ENCODE results near the gene RIMKLA. TPM values are rescaled to one million over a fixed set of nuclear protein-coding genes. Genes with fewer than 3 reads are reported as not detected.

RIMKLA gene
- total and polyA plus RNA-seq, 2 of the 13 experiments (the other 11 are each of a cell fraction or from before 2014, with no cell fraction given) = 2.5 to 3.8 TPM

DNA sequence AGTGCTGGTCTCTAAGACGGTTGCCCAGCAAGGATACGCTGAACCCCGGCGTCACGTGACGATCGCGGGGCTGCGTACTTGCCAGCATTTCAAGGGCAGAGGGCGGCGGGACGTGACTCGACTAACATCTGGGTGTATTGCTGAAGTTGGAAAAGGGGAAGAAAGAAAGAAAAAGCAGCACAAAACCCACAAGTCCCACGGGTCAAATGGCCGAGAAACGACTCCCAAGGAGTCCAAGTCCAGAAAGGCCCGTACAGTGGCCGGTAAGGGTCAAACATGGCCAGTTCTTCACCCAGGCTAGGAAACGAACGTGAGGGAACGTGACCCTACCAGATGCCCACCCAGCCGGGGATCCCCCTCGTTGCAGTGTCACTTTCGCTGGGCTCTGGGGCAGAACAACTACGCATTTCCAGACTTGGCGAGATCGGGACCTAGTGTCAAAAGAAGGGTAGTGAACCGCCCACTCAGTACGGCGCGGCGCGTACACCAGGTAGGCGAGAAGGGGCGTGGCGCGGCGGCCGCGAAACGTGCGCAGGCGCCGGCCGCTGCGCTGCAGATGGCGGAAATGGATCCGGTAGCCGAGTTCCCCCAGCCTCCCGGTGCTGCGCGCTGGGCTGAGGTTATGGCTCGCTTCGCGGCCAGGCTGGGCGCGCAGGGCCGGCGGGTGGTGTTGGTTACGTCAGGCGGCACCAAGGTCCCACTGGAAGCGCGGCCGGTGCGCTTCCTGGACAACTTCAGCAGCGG lies 75.6 kb downstream of the RIMKLA start, which contains the start of the genes PPCS and ZMYND12 (continued):
- TF ChIP-seq, protein P1, sequence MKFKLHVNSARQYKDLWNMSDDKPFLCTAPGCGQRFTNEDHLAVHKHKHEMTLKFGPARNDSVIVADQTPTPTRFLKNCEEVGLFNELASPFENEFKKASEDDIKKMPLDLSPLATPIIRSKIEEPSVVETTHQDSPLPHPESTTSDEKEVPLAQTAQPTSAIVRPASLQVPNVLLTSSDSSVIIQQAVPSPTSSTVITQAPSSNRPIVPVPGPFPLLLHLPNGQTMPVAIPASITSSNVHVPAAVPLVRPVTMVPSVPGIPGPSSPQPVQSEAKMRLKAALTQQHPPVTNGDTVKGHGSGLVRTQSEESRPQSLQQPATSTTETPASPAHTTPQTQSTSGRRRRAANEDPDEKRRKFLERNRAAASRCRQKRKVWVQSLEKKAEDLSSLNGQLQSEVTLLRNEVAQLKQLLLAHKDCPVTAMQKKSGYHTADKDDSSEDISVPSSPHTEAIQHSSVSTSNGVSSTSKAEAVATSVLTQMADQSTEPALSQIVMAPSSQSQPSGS (CRISPR knock-in tag; IDR thresholded peaks at IDR 0.05) = 0 out of 2 replicates have a peak, but pooled peaks have one; percentile 10
- TF ChIP-seq ZNF75D (CRISPR knock-in tag; IDR thresholded peaks at IDR 0.05; ENCODE audit: borderline replicate concordance) (no peak), CCAR2 (optimal IDR thresholded peaks at IDR 0.05; ENCODE audit: low read depth, low read length) (no peak), HDAC6 (IDR thresholded peaks at IDR 0.05; ENCODE audit: low read depth, low read length) (no peak), PITX1 (CRISPR knock-in tag; IDR thresholded peaks at IDR 0.05) (no peak; the same call in none of the 2 replicates), ZNF124 (CRISPR knock-in tag; IDR thresholded peaks at IDR 0.05) (no peak), ZFP36L1 (CRISPR knock-in tag; IDR thresholded peaks at IDR 0.05) (peak; percentile 27; the same call in 1 of the 2 replicates), SIX4 (CRISPR knock-in tag; IDR thresholded peaks at IDR 0.05) (no peak), ZNF790 (CRISPR knock-in tag; IDR thresholded peaks at IDR 0.05; ENCODE audit: borderline replicate concordance) (no peak), ZNF17 (CRISPR knock-in tag; IDR thresholded peaks at IDR 0.05) (no peak), ZSCAN22 (CRISPR knock-in tag; IDR thresholded peaks at IDR 0.05) (no peak), EP300 (IDR thresholded peaks at IDR 0.05; ENCODE audit: low read depth in 2 of 2, low read length in 2 of 2) (no peak), EP300 (CRISPR knock-in tag; IDR thresholded peaks at IDR 0.05; ENCODE audit: borderline replicate concordance) (no peak), AGO1 (IDR thresholded peaks at IDR 0.05; ENCODE audit: low read depth, low read length, poor library complexity, severe bottlenecking) (peak; percentile 21), SMAD1 (CRISPR knock-in tag; IDR thresholded peaks at IDR 0.05; ENCODE audit: borderline replicate concordance, low read depth) (no peak)
- TF ChIP-seq, protein P2, sequence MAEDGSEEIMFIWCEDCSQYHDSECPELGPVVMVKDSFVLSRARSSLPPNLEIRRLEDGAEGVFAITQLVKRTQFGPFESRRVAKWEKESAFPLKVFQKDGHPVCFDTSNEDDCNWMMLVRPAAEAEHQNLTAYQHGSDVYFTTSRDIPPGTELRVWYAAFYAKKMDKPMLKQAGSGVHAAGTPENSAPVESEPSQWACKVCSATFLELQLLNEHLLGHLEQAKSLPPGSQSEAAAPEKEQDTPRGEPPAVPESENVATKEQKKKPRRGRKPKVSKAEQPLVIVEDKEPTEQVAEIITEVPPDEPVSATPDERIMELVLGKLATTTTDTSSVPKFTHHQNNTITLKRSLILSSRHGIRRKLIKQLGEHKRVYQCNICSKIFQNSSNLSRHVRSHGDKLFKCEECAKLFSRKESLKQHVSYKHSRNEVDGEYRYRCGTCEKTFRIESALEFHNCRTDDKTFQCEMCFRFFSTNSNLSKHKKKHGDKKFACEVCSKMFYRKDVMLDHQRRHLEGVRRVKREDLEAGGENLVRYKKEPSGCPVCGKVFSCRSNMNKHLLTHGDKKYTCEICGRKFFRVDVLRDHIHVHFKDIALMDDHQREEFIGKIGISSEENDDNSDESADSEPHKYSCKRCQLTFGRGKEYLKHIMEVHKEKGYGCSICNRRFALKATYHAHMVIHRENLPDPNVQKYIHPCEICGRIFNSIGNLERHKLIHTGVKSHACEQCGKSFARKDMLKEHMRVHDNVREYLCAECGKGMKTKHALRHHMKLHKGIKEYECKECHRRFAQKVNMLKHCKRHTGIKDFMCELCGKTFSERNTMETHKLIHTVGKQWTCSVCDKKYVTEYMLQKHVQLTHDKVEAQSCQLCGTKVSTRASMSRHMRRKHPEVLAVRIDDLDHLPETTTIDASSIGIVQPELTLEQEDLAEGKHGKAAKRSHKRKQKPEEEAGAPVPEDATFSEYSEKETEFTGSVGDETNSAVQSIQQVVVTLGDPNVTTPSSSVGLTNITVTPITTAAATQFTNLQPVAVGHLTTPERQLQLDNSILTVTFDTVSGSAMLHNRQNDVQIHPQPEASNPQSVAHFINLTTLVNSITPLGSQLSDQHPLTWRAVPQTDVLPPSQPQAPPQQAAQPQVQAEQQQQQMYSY (CRISPR knock-in tag; IDR thresholded peaks at IDR 0.05) = no peak; the same call in 1 of the 2 replicates
- TF ChIP-seq, protein P3, sequence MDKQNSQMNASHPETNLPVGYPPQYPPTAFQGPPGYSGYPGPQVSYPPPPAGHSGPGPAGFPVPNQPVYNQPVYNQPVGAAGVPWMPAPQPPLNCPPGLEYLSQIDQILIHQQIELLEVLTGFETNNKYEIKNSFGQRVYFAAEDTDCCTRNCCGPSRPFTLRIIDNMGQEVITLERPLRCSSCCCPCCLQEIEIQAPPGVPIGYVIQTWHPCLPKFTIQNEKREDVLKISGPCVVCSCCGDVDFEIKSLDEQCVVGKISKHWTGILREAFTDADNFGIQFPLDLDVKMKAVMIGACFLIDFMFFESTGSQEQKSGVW (CRISPR knock-in tag; IDR thresholded peaks at IDR 0.05; ENCODE audit: borderline replicate concordance) = no peak
- TF ChIP-seq, protein P4, sequence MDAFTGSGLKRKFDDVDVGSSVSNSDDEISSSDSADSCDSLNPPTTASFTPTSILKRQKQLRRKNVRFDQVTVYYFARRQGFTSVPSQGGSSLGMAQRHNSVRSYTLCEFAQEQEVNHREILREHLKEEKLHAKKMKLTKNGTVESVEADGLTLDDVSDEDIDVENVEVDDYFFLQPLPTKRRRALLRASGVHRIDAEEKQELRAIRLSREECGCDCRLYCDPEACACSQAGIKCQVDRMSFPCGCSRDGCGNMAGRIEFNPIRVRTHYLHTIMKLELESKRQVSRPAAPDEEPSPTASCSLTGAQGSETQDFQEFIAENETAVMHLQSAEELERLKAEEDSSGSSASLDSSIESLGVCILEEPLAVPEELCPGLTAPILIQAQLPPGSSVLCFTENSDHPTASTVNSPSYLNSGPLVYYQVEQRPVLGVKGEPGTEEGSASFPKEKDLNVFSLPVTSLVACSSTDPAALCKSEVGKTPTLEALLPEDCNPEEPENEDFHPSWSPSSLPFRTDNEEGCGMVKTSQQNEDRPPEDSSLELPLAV (CRISPR knock-in tag; conservative IDR thresholded peaks at IDR 0.05; ENCODE audit: low read depth) = no peak
- TF ChIP-seq, protein P5, sequence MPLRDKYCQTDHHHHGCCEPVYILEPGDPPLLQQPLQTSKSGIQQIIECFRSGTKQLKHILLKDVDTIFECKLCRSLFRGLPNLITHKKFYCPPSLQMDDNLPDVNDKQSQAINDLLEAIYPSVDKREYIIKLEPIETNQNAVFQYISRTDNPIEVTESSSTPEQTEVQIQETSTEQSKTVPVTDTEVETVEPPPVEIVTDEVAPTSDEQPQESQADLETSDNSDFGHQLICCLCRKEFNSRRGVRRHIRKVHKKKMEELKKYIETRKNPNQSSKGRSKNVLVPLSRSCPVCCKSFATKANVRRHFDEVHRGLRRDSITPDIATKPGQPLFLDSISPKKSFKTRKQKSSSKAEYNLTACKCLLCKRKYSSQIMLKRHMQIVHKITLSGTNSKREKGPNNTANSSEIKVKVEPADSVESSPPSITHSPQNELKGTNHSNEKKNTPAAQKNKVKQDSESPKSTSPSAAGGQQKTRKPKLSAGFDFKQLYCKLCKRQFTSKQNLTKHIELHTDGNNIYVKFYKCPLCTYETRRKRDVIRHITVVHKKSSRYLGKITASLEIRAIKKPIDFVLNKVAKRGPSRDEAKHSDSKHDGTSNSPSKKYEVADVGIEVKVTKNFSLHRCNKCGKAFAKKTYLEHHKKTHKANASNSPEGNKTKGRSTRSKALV (CRISPR knock-in tag; IDR thresholded peaks at IDR 0.05) = peak; percentile 55; the same call in 1 of the 2 replicates

All from HepG2 (cell line).